GM21529 (cell line): ENCODE results near the gene AP3S1.
"Not testable (repeated sequence)": the region's sequence is repeated elsewhere in the genome, so short reads cannot be mapped to it uniquely, and the experiment has no call there.

ENCODE experiments used
- ATAC-seq: cut with Tn5 transposase; IDR thresholded peaks from one replicate; pipeline ENCODE4 v1.9.1; 2021; ENCODE audit not compliant: unreplicated experiment

AP3S1 gene

GRCh38 chr5:115841382-115842088 lies at the start of gene AP3S1, which contains the start of gene ATG12:
TSS of gene AP3S1 (plus strand) at chr5:115841935. CDS start at chr5:115842038, 103 bp downstream.
TSS of gene ATG12 (minus strand) at chr5:115841565. CDS start at chr5:115841552, 13 bp downstream.
- peak; percentile 82 for ATAC-seq

GRCh38 chr5:115795700-115796099 lies 46.0 kb upstream of the AP3S1 start:
- no peak for ATAC-seq

GRCh38 chr5:115796656-115797055 lies 45.1 kb upstream of the AP3S1 start:
- no peak for ATAC-seq

GRCh38 chr5:115798252-115798651 lies 43.5 kb upstream of the AP3S1 start:
- no peak for ATAC-seq

GRCh38 chr5:115800108-115800507 lies 41.6 kb upstream of the AP3S1 start:
- ATAC-seq = no peak

- ATAC-seq = no peak
Observed at GRCh38 chr5:115801152-115801551, 40.6 kb upstream of the AP3S1 start.

GRCh38 chr5:115801984-115802383 lies 39.8 kb upstream of the AP3S1 start:
- ATAC-seq = no peak

GRCh38 chr5:115806986-115807653 lies 34.6 kb upstream of the AP3S1 start:
- ATAC-seq = no peak

- no peak for ATAC-seq
Observed at GRCh38 chr5:115807654-115808052, 34.1 kb upstream of the AP3S1 start.

GRCh38 chr5:115808066-115808465 lies 33.7 kb upstream of the AP3S1 start:
- not testable (repeated sequence) for ATAC-seq

- ATAC-seq = no peak
Observed at GRCh38 chr5:115809946-115810345, 31.8 kb upstream of the AP3S1 start.

GRCh38 chr5:115810761-115811160 lies 31.0 kb upstream of the AP3S1 start:
- no peak for ATAC-seq

- no peak for ATAC-seq
Observed at GRCh38 chr5:115811406-115811805, 30.3 kb upstream of the AP3S1 start.

- ATAC-seq = no peak
Observed at GRCh38 chr5:115812372-115812771, 29.4 kb upstream of the AP3S1 start.

- no peak for ATAC-seq
Observed at GRCh38 chr5:115813719-115814118, 28.0 kb upstream of the AP3S1 start.

GRCh38 chr5:115815006-115815692 lies 26.6 kb upstream of the AP3S1 start:
- no peak for ATAC-seq

- no peak for ATAC-seq
Observed at GRCh38 chr5:115815693-115816225, 26.0 kb upstream of the AP3S1 start.

GRCh38 chr5:115816226-115817081 lies 25.3 kb upstream of the AP3S1 start, which contains the start of gene CDO1:
TSS of gene CDO1 (minus strand) at chr5:115816659. CDS start at chr5:115816397, 262 bp downstream.
- no peak for ATAC-seq

GRCh38 chr5:115817386-115817785 lies 24.3 kb upstream of the AP3S1 start:
- ATAC-seq = no peak

GRCh38 chr5:115818821-115819220 lies 22.9 kb upstream of the AP3S1 start:
- ATAC-seq = no peak

GRCh38 chr5:115820846-115821245 lies 20.9 kb upstream of the AP3S1 start:
- no peak for ATAC-seq
